ENCODE results near the gene FKBP11. TPM values are rescaled to one million over a fixed set of nuclear protein-coding genes. Genes with fewer than 3 reads are reported as not detected.

Gene FKBP11
- 47.0 and 51.9 TPM in 2 replicates for total RNA-seq

GRCh38 chr12:48925304-48926011 lies at the start of gene FKBP11:
Gene FKBP11 (minus strand): TSS chr12:48925492. CDS start chr12:48925428, 64 bp downstream.

GRCh38 chr12:48957141-48958048 lies 32.1 kb upstream of the FKBP11 start, which contains the start of gene ARF3:
Gene ARF3 (minus strand): TSS chr12:48957487. CDS start chr12:48941095, 16,392 bp downstream.

Other genes starting within 250 kb of the FKBP11 start
- 52.6 and 71.8 TPM in 2 replicates for gene KANSL2, start 243.3 kb downstream of the FKBP11 start, total RNA-seq
- 14.0 and 20.3 TPM in 2 replicates for gene CCNT1, start 208.8 kb downstream of the FKBP11 start, total RNA-seq
- 5.7 and 11.2 TPM in 2 replicates for gene ADCY6, start 136.4 kb downstream of the FKBP11 start, total RNA-seq
- 10.6 and 10.9 TPM in 2 replicates for gene CACNB3, start 107.0 kb downstream of the FKBP11 start, total RNA-seq
- 41.8 and 56.9 TPM in 2 replicates for gene DDX23, start 73.3 kb downstream of the FKBP11 start, total RNA-seq
- 0.16 TPM in 1 of 2 replicates, not detected in the other for gene RND1, start 59.6 kb downstream of the FKBP11 start, total RNA-seq
- 83.3 and 95.3 TPM in 2 replicates for gene ARF3, start 32.0 kb upstream of the FKBP11 start, total RNA-seq
- 0.08 TPM in 2 replicates for gene WNT10B, start 46.2 kb upstream of the FKBP11 start, total RNA-seq
- gene WNT1, start 52.8 kb upstream of the FKBP11 start, total RNA-seq, result not detected in 2 replicates
- gene DDN, start 73.9 kb upstream of the FKBP11 start, total RNA-seq, result 0.19 and 0.23 TPM in 2 replicates
- 79.3 and 94.0 TPM in 2 replicates for gene PRKAG1, start 93.3 kb upstream of the FKBP11 start, total RNA-seq
- 18.2 and 18.6 TPM in 2 replicates for gene KMT2D, start 135.3 kb upstream of the FKBP11 start, total RNA-seq
- gene RHEBL1, start 144.5 kb upstream of the FKBP11 start, total RNA-seq, result 2.1 and 3.9 TPM in 2 replicates
- gene DHH, start 169.3 kb upstream of the FKBP11 start, total RNA-seq, result not detected in 2 replicates
- 10.8 and 25.9 TPM in 2 replicates for gene LMBR1L, start 185.4 kb upstream of the FKBP11 start, total RNA-seq
- gene TUBA1B, start 205.9 kb upstream of the FKBP11 start, total RNA-seq, result 1,252 and 3,423 TPM in 2 replicates